ENCODE measurements around the gene ANKRD13A.

ANKRD13A gene

DNA sequence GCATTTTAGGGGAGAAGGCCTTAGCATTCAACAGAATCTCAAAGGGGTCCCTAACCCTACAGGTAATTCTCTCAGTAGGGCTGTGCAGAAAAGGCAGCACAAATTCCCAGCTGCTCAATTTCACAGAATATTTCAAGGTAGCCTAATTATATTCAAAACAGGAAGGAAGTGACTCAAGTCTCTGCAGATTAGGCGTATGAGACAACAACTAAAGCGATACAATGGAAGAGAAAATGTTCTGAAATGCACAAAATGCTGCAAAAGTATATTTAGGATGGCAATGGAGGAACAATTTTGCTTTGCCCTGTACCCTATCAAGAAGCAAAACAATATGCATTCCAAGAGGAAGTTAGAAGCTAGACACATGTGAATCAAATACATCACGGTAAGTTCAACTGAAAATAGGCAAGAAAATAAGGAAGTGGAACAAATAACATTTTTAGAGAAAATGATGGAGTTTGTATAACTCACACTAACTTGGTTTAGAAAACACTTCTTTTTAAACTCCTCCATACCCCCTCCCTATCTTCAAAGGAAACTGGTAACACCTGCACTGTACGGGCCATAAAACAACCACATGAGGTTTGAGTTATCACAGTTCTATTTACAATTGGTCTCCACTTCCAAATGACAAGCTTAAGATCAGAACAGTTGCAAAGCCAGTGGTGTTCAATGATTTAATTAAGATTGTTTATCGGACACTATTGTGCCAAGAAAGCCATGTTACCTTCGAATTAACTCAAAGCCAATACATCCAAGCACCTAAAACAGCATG, 4.6 kb upstream of the ANKRD13A start:
- no peak for DNase-seq
- TF ChIP-seq GATA1 (IDR thresholded peaks at IDR 0.05; ENCODE audit: low read depth, low read length) (no peak), POLR2A (IDR thresholded peaks at IDR 0.05; ENCODE audit: low read length) (no peak)

DNA sequence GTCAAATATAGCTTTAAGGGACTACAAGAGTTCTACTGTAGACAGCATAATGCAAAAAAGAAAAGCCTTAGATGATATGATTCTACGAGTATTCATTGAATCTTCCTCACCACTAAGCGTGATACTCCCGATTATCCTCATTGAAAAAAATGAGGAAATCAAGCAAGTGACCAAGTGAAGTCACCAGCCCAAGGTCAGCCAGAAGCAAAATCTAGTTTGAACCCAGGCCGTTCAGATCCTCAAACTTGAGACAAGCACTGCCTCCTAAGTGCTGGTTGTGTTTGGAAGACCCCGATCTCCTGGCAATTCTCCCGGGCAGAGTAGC, 3.9 kb upstream of the ANKRD13A start:
- TF ChIP-seq GATA1 (IDR thresholded peaks at IDR 0.05; ENCODE audit: low read depth, low read length) (no peak), POLR2A (IDR thresholded peaks at IDR 0.05; ENCODE audit: low read length) (no peak)
- no peak for DNase-seq

DNA sequence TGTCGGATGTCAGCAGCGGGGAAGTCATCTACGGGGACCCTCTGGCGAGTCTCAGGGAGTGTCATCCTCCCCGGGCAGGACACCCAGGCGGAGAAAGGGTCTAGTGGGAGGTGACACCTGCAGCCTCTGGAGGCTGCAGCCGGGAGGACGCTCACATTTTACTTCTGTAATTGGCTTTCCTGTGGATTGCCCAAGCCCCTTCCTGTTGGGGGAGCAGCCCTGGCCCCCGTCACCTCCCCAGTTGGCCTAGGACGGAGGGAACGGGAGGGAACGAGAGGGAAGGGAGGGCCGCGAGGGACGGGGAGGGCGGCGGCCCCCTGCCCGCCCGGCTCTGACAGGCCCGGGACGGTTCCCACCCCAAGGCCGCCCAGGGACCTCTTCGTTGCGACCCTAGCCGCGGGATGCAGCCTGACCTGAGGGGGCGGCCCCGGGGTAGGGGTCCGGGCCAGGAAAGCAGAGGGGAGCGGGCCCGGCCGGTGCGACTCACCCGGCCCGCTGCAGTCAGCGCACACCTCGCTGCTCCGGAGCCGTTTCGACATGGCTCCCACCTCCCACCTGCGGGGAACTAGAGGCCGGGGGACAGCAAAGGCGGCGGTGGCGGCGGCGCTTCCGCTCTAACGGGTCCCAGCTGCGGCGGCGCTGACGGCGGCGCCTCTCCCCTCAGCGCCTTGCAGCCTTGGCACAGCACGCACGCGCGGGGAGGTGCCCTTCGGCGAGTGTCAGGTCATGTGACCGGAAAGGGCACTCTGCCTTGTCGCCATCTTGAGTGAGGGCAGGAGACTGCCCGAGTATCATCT, 3.3 kb upstream of the ANKRD13A start, which contains the start of gene GIT2:
Gene GIT2, minus strand, starts transcription at position 683 of the 797 bp plus-strand sequence. Its CDS starts 144 bp downstream, at position 539.
- TF ChIP-seq GATA1 (IDR thresholded peaks at IDR 0.05; ENCODE audit: low read depth, low read length) (no peak), POLR2A (IDR thresholded peaks at IDR 0.05; ENCODE audit: low read length) (peak; percentile 69)
- peak; percentile 94 to 95 for DNase-seq

DNA sequence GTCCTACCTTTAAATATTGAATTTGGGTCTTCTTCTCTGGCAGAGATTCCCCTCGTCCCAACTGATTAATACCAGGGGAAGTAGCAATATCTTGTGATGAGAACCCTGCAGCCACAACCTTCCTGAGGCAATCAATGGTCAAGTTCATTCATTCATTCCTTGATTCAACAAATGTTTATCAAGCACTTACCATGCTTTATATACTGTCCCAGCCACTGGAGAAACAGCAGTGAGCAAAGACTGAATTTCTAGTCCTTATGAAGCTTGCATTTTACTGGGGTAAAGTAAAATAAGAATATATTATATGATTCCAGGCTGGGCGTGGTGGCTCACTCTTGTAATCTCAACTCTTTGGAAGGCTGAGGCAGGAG, 2.8 kb upstream of the ANKRD13A start:
- DNase-seq, result no peak
- TF ChIP-seq POLR2A (IDR thresholded peaks at IDR 0.05; ENCODE audit: low read length) (peak; percentile 47), GATA1 (IDR thresholded peaks at IDR 0.05; ENCODE audit: low read depth, low read length) (no peak)

DNA sequence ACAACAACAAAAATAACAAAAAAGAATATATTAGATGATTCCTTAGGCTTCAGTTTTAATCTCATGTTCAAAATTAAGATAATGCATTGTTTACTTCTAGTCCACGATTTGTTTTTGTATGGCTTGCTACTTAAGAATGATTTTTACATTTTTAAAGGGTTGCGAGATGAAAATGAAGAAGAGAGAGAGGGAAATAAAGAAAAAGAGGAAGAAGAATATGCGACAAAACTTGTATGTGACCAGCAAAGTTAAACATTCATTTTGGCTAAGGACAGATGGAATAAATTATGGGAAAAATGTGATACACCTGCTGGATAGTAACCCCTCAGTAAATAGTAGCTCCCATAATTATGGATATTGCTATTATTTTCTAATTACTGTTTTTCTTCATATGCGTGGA, 1.8 kb upstream of the ANKRD13A start:
- no peak for TF ChIP-seq POLR2A (IDR thresholded peaks at IDR 0.05; ENCODE audit: low read length)
- TF ChIP-seq GATA1 (IDR thresholded peaks at IDR 0.05; ENCODE audit: low read depth, low read length), result no peak
- no peak for DNase-seq

DNA sequence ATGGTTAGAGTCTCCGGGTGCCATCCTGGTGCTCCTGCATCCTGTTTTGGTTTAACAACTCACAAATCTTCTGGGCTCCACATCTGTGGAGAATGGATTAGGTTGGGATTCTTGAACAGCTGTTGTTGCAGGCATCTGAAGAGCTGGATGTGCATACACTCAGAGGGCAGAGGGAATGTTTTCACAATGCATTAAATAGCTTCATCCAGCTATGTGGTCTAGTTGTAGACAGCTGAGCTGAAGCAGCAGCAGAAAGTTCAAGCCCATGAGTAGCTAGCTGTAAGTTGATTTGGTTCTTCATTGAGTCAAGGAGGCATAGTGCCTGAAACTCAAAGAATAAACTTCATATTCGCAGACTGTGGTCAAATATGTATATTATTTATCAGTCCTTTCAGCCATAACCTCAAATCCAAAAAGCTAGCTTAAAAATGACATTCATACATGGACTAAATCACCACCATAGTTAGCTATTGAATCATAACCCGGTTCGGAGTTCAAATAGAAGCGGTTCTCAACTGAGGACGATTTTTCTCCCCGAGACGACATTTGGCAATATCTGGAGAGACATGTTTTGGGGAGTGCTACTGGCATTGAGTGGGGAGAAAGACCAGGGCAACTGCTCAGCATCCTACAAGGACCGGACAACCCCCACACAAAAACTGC, 858 bp upstream of the ANKRD13A start:
- peak in 1 of 2 experiments; percentile 45 for DNase-seq
- TF ChIP-seq GATA1 (IDR thresholded peaks at IDR 0.05; ENCODE audit: low read depth, low read length) (no peak), POLR2A (IDR thresholded peaks at IDR 0.05; ENCODE audit: low read length) (no peak)

DNA sequence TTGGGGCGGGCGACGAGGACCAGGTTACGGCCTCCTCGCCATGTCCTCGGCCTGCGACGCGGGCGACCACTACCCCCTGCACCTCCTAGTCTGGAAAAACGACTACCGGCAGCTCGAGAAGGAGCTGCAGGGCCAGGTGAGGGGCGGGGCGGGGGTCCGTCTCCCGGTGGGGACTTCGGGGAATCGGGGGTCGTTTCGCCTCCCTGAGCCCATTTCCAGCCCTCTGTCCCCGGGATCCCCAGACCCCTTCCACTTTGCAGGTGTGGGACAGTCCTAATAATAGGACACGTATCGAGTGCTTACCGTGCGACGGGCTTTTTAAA, 380 bp downstream of the ANKRD13A start:
- DNase-seq, result no peak
- TF ChIP-seq GATA1 (IDR thresholded peaks at IDR 0.05; ENCODE audit: low read depth, low read length) (no peak), POLR2A (IDR thresholded peaks at IDR 0.05; ENCODE audit: low read length) (no peak)

DNA sequence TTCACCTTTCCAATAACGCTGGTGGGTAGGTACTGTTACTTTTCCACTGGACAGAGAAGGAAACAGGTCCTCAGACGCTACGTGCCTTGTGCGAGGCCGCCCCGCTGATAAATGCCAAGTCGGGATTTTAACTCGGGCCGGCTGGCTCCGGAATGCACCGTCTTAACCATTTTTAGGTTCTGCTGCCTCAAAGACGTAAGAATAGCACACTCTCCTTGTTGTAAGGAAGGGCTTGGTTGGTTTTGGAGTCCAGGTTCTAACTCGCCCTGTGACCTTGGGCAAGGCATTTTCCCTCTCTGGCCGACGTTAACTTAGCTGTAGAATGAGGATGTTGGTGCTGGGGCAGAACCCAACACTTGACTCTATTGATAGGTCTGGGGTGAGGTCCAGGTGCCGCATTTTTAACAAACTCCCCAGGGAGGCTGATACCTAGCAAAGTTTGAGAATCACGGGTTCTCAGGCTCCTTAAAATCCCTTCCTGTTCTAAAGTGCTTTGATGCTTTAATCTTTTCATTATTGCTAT, 814 bp downstream of the ANKRD13A start:
- peak; percentile 33 to 48 for DNase-seq
- TF ChIP-seq GATA1 (IDR thresholded peaks at IDR 0.05; ENCODE audit: low read depth, low read length), result no peak
- TF ChIP-seq POLR2A (IDR thresholded peaks at IDR 0.05; ENCODE audit: low read length), result no peak

DNA sequence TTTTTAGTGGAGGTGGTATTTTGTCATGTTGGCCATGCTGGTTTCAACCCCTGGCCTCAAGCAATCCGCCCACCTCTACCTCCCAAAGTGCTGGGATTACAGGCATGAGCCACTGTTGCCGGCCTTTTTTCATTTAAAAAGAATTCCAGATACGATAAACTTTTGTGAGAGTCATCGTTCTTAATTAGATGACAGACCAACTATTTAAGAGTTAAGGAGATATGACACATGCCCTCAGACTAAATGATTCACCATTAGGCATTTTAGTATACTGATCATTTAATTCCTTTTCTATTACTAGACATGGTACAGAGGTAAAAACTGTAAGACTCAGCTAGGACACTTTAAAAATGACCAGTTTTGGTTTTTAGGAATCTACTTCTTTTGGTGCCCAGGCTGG, 2.4 kb downstream of the ANKRD13A start:
- no peak for DNase-seq
- TF ChIP-seq GATA1 (IDR thresholded peaks at IDR 0.05; ENCODE audit: low read depth, low read length) (no peak), POLR2A (IDR thresholded peaks at IDR 0.05; ENCODE audit: low read length) (no peak)

DNA sequence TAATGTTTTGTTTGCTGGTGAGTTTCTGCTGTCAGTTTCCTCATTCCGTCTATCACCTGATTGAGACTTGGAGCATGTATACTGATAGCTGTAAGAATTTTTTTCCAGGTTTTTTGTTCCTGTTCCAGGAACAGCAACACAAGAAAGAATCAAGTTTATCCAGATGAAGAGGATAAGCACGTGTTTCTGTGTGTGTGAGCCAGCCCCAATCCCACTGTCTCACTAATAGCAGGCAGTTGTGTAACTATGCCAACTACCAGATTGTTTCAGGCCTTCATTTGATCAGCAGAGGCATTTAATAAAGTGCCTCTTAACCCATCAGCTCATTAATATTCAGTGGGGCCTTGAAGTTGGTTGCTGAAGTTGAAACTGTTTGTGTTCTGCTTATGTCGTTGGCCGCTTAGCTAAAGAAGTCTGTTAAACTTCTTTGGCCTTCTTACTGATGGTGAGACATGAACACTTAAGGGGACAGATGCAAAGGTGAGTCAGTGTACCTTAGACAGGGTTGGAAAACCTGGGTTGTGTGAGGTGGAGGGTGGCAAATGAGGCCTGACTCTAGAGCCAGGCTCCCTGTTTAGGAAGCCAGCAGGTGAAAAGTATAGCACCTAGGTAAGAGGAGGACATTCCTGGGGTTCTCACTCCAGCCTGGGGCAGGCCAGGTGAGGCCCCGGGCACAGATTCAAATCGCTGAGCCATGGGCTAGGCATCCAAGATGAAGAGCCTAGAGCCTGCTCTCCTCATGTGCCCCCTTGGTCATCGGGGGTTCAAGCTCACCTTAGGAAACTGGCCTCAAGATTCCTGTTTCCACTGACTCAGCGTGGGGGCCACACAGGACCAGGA, 3.7 kb downstream of the ANKRD13A start:
- no peak for DNase-seq
- TF ChIP-seq POLR2A (IDR thresholded peaks at IDR 0.05; ENCODE audit: low read length) (no peak), GATA1 (IDR thresholded peaks at IDR 0.05; ENCODE audit: low read depth, low read length) (no peak)

DNA sequence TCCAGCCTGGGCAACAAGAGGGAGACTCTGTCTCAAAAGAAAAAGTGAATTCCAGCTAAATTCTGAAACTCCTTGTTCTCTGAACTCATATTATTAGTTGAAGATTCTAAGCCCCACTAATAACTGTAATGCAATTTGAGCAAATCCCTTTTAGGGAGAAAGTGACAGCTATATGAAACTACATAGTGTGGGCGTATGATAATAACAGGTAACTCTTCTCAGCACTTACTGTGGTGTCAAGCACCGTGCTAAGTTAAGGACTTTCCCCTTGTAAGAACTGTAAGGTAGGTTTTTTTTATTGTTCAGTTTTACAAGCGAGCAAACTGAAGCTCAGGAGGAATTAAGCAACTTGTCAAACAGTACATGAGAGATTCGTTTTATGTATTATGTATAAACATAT, 5.4 kb downstream of the ANKRD13A start:
- no peak for DNase-seq
- TF ChIP-seq POLR2A (IDR thresholded peaks at IDR 0.05; ENCODE audit: low read length) (no peak), GATA1 (IDR thresholded peaks at IDR 0.05; ENCODE audit: low read depth, low read length) (no peak)

DNA sequence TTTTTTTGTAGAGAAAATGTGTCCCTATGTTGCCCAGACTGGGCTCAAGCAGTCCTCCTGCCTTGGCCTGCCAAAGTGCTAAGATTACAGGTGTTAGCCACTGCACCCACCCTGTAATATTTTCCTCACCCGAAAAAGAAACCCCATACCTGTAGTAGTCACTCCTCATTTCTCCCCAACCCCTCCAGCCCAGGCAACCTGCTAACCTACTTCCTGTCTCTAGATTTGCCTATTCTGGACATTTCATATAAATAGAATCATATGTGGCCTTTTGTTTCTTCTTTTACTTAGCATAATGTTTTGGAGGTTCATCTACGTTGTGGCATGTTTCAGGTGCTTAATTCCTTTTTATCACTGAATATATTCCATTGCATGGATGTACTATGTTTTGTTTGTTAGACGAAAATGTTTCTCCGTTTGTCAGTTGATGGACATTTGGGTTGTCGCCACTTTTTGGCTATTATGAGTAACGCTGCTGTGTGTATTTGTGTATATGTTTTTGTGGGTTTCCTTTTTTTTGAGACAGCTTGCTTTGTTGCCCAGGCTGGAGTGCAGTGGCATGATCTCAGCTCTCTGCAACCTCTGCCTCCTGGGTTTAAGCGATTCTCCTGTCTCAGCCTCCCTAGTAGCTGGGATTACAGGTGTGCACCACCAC, 6.2 kb downstream of the ANKRD13A start:
- TF ChIP-seq POLR2A (IDR thresholded peaks at IDR 0.05; ENCODE audit: low read length) (no peak), GATA1 (IDR thresholded peaks at IDR 0.05; ENCODE audit: low read depth, low read length) (no peak)
- DNase-seq, result no peak

DNA sequence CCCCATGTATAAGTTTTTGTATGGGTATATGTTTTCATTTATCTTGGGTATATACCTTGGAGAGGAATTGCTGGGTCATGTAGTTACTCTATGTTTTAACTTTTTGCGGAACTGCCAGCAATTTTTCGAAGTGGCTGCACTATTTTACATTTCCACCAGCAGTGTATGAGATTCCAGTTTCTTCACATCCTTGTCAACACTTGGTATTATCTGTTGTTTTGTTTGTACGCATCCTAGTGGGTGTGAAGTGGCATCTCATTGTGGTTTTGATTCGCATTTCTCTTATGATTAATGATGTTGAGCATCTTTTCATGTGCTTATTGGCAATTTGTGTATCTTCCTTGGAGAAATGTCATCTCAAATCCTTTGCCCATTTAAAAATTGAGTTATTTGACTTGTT, 6.9 kb downstream of the ANKRD13A start:
- no peak for DNase-seq
- TF ChIP-seq POLR2A (IDR thresholded peaks at IDR 0.05; ENCODE audit: low read length) (no peak), GATA1 (IDR thresholded peaks at IDR 0.05; ENCODE audit: low read depth, low read length) (no peak)

Measured in erythroblast (primary cell).